Panc1 (cell line): Measurements from ENCODE around the gene ADAMTS16. TPM values are rescaled to one million over a fixed set of nuclear protein-coding genes. Genes with fewer than 3 reads are reported as not detected.

Source experiments
- ATAC-seq: fragments of 200-7000 bp; cut with Tn5 transposase; 2 replicates; pipeline ENCODE4 v1.9.1; 2020; ENCODE audit warnings: mild to moderate bottlenecking, moderate library complexity
- BruUV-seq: library from RNA; stranded (reverse); fragments of 400-500 nt; replicated peaks from 2 replicates; lab custom pipeline; 2021; lab: Mats Ljungman, UMichigan
- CTCF ChIA-PET: fragments of 300-600 bp; sonication (Branson Sonifier 250); formaldehyde crosslinking; loops from one replicate; lab custom pipeline; 2022; ENCODE audit warnings: antibody characterized with exemption; lab: Charles Lee
- POLR2A ChIA-PET: fragments of 300-600 bp; sonication (Branson Sonifier 250); formaldehyde crosslinking; loops from one replicate; lab custom pipeline; 2022; ENCODE audit warnings: antibody characterized with exemption; lab: Charles Lee
- DNase-seq: peaks from one replicate; pipeline ENCODE4 v3.0.0-alpha.2; 2010; ENCODE audit warnings: low read depth, low spot score
- H3K27ac ChIP-seq: 2 replicates; pipeline ENCODE4 v1.5.1; 2011; ENCODE audit warnings: mild to moderate bottlenecking, low read length, inconsistent platforms
- H3K27me3 ChIP-seq: fragments of 200-500 bp; sonication (Bioruptor generic); 2 replicates; pipeline ENCODE4 v1.6.0; 2014; ENCODE audit warnings: low read length, inconsistent platforms; ENCODE audit not compliant: control insufficient read depth, insufficient read depth
- H3K36me3 ChIP-seq: fragments of 200-500 bp; sonication (Bioruptor generic); 2 replicates; pipeline ENCODE4 v1.5.1; 2014; ENCODE audit warnings: inconsistent platforms, mild to moderate bottlenecking, low read length, moderate library complexity; ENCODE audit not compliant: control insufficient read depth, insufficient read depth
- H3K4me1 ChIP-seq: 2 replicates; pipeline ENCODE4 v1.5.1; 2011; ENCODE audit warnings: inconsistent platforms, mild to moderate bottlenecking, low read length, moderate library complexity; ENCODE audit not compliant: control insufficient read depth, insufficient read depth
- H3K4me3 ChIP-seq, 2 experiments: 2 replicates each; pipeline ENCODE4 v1.5.1; 2011 to 2012; ENCODE audit warnings: low read depth in 2 of 2, low read length in 2 of 2, mild to moderate bottlenecking in 2 of 2, inconsistent platforms in 1 of 2, moderate library complexity in 1 of 2
- H3K9me3 ChIP-seq: fragments of 200-500 bp; sonication (Bioruptor generic); 2 replicates; pipeline ENCODE4 v1.5.1; 2014; ENCODE audit warnings: low read depth, mild to moderate bottlenecking, inconsistent platforms, low read length, moderate library complexity; ENCODE audit not compliant: control insufficient read depth, insufficient read depth
- CTCF ChIP-seq: fragments of 450-650 bp; IDR thresholded peaks from 2 replicates; pipeline ENCODE4 v1.5.1; 2017; ENCODE audit warnings: mild to moderate bottlenecking
- POLR2AphosphoS5 ChIP-seq: IDR thresholded peaks from 2 replicates; pipeline ENCODE4 v1.6.1; 2012; ENCODE audit warnings: mild to moderate bottlenecking, low read depth, low read length, moderate library complexity
- REST ChIP-seq, 2 experiments: IDR thresholded peaks; 2 replicates each; pipeline ENCODE4 v1.6.1; 2011 to 2012; ENCODE audit warnings: low read depth in 2 of 2, control low read depth in 1 of 2, low read length in 1 of 2, mild to moderate bottlenecking in 1 of 2, moderate library complexity in 1 of 2; ENCODE audit not compliant: insufficient read depth in 1 of 2
- SIN3A ChIP-seq: IDR thresholded peaks from 2 replicates; pipeline ENCODE4 v1.6.1; 2012; ENCODE audit warnings: low read depth, mild to moderate bottlenecking, low read length, moderate library complexity, borderline replicate concordance; ENCODE audit not compliant: insufficient read depth
- TCF7L2 ChIP-seq: IDR thresholded peaks from 2 replicates; pipeline ENCODE4 v1.6.1; 2011; ENCODE audit warnings: mild to moderate bottlenecking, low read depth, low read length, inconsistent platforms
- in situ Hi-C: cut with HindIII; loops from 2 replicates; pipeline ENCODE4 v1.10.0; 2016; ENCODE audit warnings: low sequenced_read_pairs, low pct_unique_long_range_greater_than_20kb
- intact Hi-C: fragments of 100-400 bp; cut with micrococcal nuclease; formaldehyde crosslinking; loops from one replicate; pipeline ENCODE4 v1.10.0; 2022; ENCODE audit not compliant: unreplicated experiment
- total RNA-seq: library from RNA; stranded (reverse); gene quantifications from one replicate; pipeline ENCODE4 v1.2.1, GENCODE V29; 2021; ENCODE audit not compliant: unreplicated experiment

The ADAMTS16 gene
- total RNA-seq, 1 experiment from 2014 or later: 0.54 TPM

GRCh38 chr5:5291357-5291756 is 151.2 kb downstream of the ADAMTS16 start:
- no peaks in the 10 kb centered on the region for H3K36me3 ChIP-seq
- H3K27ac ChIP-seq: no peak overlapping the region
- no peak overlapping the region for H3K4me3 ChIP-seq
- no peaks in the 10 kb centered on the region for H3K9me3 ChIP-seq
- H3K4me1 ChIP-seq: no peaks in the 10 kb centered on the region
- no peak for ATAC-seq
- peaks cover 2% of the 10 kb centered on the region; the same call in 1 of the 2 replicates for H3K27me3 ChIP-seq
- in situ Hi-C loops (no loop called here), intact Hi-C loops (no loop called here)
- DNase-seq: no peak
- POLR2A ChIA-PET: no interaction called here
- no TSS peak for BruUV-seq
- CTCF ChIA-PET: no interaction called here
- TF ChIP-seq SIN3A (no peak), CTCF (no peak), TCF7L2 (no peak), REST (IDR thresholded peaks at IDR 0.05; ENCODE audit: insufficient read depth in 1 of 2, low read depth in 2 of 2, low read length in 1 of 2) (no peak), POLR2AphosphoS5 (no peak)

DNA sequence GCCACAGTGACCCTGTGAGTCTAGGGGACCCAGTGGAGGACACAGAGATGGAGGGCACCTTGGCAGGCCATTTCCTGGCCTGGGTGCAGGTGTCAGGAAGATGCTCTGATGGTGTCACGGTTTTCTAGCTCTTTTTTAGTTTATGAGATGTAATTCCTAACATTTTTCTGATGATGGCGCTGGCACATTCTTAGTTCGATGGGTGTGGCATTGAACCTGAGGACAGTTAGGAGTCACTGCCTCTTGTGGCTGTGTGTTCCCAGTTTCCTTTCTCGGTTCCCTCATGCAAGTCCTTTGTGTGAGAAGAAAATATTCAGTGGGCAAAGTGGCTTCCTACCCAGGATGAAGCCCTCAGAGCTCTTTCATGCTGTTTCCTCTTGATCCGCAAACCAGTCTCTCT is 152.9 kb downstream of the ADAMTS16 start:
- intact Hi-C loops: no loop called here
- in situ Hi-C loops: no loop called here
- Histone ChIP-seq H3K36me3 (no peaks in the 10 kb centered on the region), H3K9me3 (no peaks in the 10 kb centered on the region), H3K27ac (no peak overlapping the region), H3K4me1 (no peaks in the 10 kb centered on the region), H3K27me3 (peaks cover 2% of the 10 kb centered on the region; the same call in 1 of the 2 replicates), H3K4me3 (no peak overlapping the region)
- TF ChIP-seq SIN3A: no peak
- no peak for TF ChIP-seq POLR2AphosphoS5
- no peak for TF ChIP-seq REST (IDR thresholded peaks at IDR 0.05; ENCODE audit: insufficient read depth in 1 of 2, low read depth in 2 of 2, low read length in 1 of 2)
- no peak for TF ChIP-seq CTCF
- TF ChIP-seq TCF7L2: no peak
- no peak for DNase-seq
- ATAC-seq: no peak
- CTCF ChIA-PET: interaction anchor here (0.7 kb wide), 1 partner anchor 823 kb away, joined by 3 read pairs; no protein-coding TSS in a partner anchor
- POLR2A ChIA-PET: no interaction called here
- BruUV-seq: no TSS peak
